ENCODE measurements around the gene MAPKAPK3. TPM values are rescaled to one million over a fixed set of nuclear protein-coding genes. Genes with fewer than 3 reads are reported as not detected.

The MAPKAPK3 gene
- total RNA-seq, 4 donors from 2014 or later: 25.4 to 54.6 (median 41.0) TPM

- DNase-seq (ENCODE audit: low spot score): no peak
- no peak for TF ChIP-seq CTCF (IDR thresholded peaks at IDR 0.05)
- no peak for ATAC-seq (ENCODE audit: low FRiP score)
Observed at GRCh38 chr3:50639055-50639494, 22.1 kb downstream of the MAPKAPK3 start.

GRCh38 chr3:50642382-50642781 lies 25.4 kb downstream of the MAPKAPK3 start:
- no peak for DNase-seq (ENCODE audit: low spot score)
- TF ChIP-seq CTCF (IDR thresholded peaks at IDR 0.05): no peak
- ATAC-seq (ENCODE audit: low FRiP score): no peak

- no peak for ATAC-seq (ENCODE audit: low FRiP score)
- no peak for TF ChIP-seq CTCF (IDR thresholded peaks at IDR 0.05)
- no peak for DNase-seq (ENCODE audit: low spot score)
Observed at GRCh38 chr3:50644561-50644960, 27.6 kb downstream of the MAPKAPK3 start.

GRCh38 chr3:50645378-50645777 lies 28.4 kb downstream of the MAPKAPK3 start:
- no peak for TF ChIP-seq CTCF (IDR thresholded peaks at IDR 0.05)
- DNase-seq (ENCODE audit: low spot score): no peak
- no peak for ATAC-seq (ENCODE audit: low FRiP score)

GRCh38 chr3:50648313-50648712 lies 31.4 kb downstream of the MAPKAPK3 start:
- DNase-seq (ENCODE audit: low spot score) (no peak), ATAC-seq (ENCODE audit: low FRiP score) (no peak)
- no peak for TF ChIP-seq CTCF (IDR thresholded peaks at IDR 0.05)

- DNase-seq (ENCODE audit: low spot score) (no peak), ATAC-seq (ENCODE audit: low FRiP score) (no peak)
- TF ChIP-seq CTCF (IDR thresholded peaks at IDR 0.05): no peak
Observed at GRCh38 chr3:50648944-50649343, 32.0 kb downstream of the MAPKAPK3 start.

- ATAC-seq (ENCODE audit: low FRiP score) (no peak), DNase-seq (ENCODE audit: low spot score) (no peak)
- no peak for TF ChIP-seq CTCF (IDR thresholded peaks at IDR 0.05)
Observed at GRCh38 chr3:50649451-50649931, 32.5 kb downstream of the MAPKAPK3 start.
